Stimulated activated naive CD4-positive, alpha-beta T cell treated with Interleukin-2 at 50 U/mL for 16 hours (primary cell): Measurements from ENCODE around the gene SLC13A4.
A peak's percentile ranks its signal among the peaks of the same experiment; 100 is the strongest.
"Not testable (repeated sequence)": the region's sequence is repeated elsewhere in the genome, so short reads cannot be mapped to it uniquely, and the experiment has no call there.

Experiments
- DNase-seq: peaks from one replicate; lab custom pipeline; 2025; lab: John Stamatoyannopoulos, UW

SLC13A4 gene

GRCh38 chr7:135692055-135692454 lies 35.9 kb downstream of the SLC13A4 start:
- DNase-seq, result no peak

GRCh38 chr7:135690566-135690965 lies 37.4 kb downstream of the SLC13A4 start:
- DNase-seq, result no peak

GRCh38 chr7:135687466-135687865 lies 40.5 kb downstream of the SLC13A4 start:
- DNase-seq, result no peak

GRCh38 chr7:135685306-135686084 lies 42.5 kb downstream of the SLC13A4 start:
- DNase-seq, result no peak

- no peak for DNase-seq
These were observed 43.3 kb downstream of the SLC13A4 start for GRCh38 chr7:135684699-135685098.

- DNase-seq, result no peak
These were observed 43.9 kb downstream of the SLC13A4 start for GRCh38 chr7:135684136-135684535.

- no peak for DNase-seq
These were observed 44.4 kb downstream of the SLC13A4 start for GRCh38 chr7:135683609-135684008.

GRCh38 chr7:135682191-135682590 lies 45.8 kb downstream of the SLC13A4 start:
- no peak for DNase-seq

GRCh38 chr7:135681762-135682161 lies 46.2 kb downstream of the SLC13A4 start:
- DNase-seq, result no peak

GRCh38 chr7:135678612-135679575 lies 49.1 kb downstream of the SLC13A4 start:
- DNase-seq, result no peak

- no peak for DNase-seq
These were observed 54.7 kb downstream of the SLC13A4 start for GRCh38 chr7:135673360-135673706.

- no peak for DNase-seq
These were observed 55.2 kb downstream of the SLC13A4 start for GRCh38 chr7:135672560-135673359.

- no peak for DNase-seq
These were observed 57.8 kb downstream of the SLC13A4 start for GRCh38 chr7:135670179-135670578.

- DNase-seq, result no peak
These were observed 58.2 kb downstream of the SLC13A4 start for GRCh38 chr7:135669774-135670173.

- DNase-seq, result not testable (repeated sequence)
These were observed 59.1 kb downstream of the SLC13A4 start for GRCh38 chr7:135668852-135669395.

GRCh38 chr7:135667626-135668025 lies 60.4 kb downstream of the SLC13A4 start:
- DNase-seq, result not testable (repeated sequence)

GRCh38 chr7:135666846-135667245 lies 61.1 kb downstream of the SLC13A4 start:
- no peak for DNase-seq

- no peak for DNase-seq
These were observed 61.8 kb downstream of the SLC13A4 start for GRCh38 chr7:135666156-135666555.

GRCh38 chr7:135665042-135665441 lies 62.9 kb downstream of the SLC13A4 start:
- no peak for DNase-seq

GRCh38 chr7:135664046-135664589 lies 63.9 kb downstream of the SLC13A4 start:
- no peak for DNase-seq

- peak; percentile 96 for DNase-seq
These were observed 65.4 kb downstream of the SLC13A4 start, which contains the start of gene STMP1 for GRCh38 chr7:135662373-135663114. Gene STMP1, plus strand, starts transcription at chr7:135662514.
